Karpas-422 (cell line): ENCODE measurements around the gene NAV2. TPM values are rescaled to one million over a fixed set of nuclear protein-coding genes. Genes with fewer than 3 reads are reported as not detected.

ENCODE experiments used
- DNase-seq: peaks from one replicate; pipeline ENCODE4 v3.0.0-alpha.2; 2015
- H2AFZ ChIP-seq: fragments of 200-600 bp; sonication (generic); 2 replicates; pipeline ENCODE4 v1.6.1; 2014; ENCODE audit warnings: antibody characterized with exemption, low read length, mixed read lengths
- H3K27ac ChIP-seq: fragments of 200-600 bp; sonication (generic); 2 replicates; pipeline ENCODE4 v1.5.1; 2014; ENCODE audit warnings: mild to moderate bottlenecking, low read length, moderate library complexity
- H3K27me3 ChIP-seq: fragments of 200-600 bp; sonication (generic); 2 replicates; pipeline ENCODE4 v1.6.1; 2014; ENCODE audit warnings: low read length, mixed read lengths
- H3K36me3 ChIP-seq: fragments of 200-600 bp; sonication (generic); 2 replicates; pipeline ENCODE4 v1.6.1; 2014; ENCODE audit warnings: low read length, mixed read lengths; ENCODE audit not compliant: insufficient read depth
- H3K4me1 ChIP-seq: fragments of 200-600 bp; sonication (generic); 2 replicates; pipeline ENCODE4 v1.6.1; 2014; ENCODE audit warnings: mild to moderate bottlenecking, low read length, mixed read lengths
- H3K4me2 ChIP-seq: fragments of 200-600 bp; sonication (generic); 2 replicates; pipeline ENCODE4 v1.6.1; 2014; ENCODE audit warnings: low read length, low read depth, mild to moderate bottlenecking; ENCODE audit not compliant: poor library complexity, severe bottlenecking
- H3K4me3 ChIP-seq: fragments of 200-600 bp; sonication (generic); 2 replicates; pipeline ENCODE4 v1.5.1; 2014; ENCODE audit warnings: mild to moderate bottlenecking, antibody characterized with exemption, low read length, mixed read lengths
- H3K79me2 ChIP-seq: fragments of 200-600 bp; sonication (generic); 2 replicates; pipeline ENCODE4 v1.6.1; 2014; ENCODE audit warnings: mild to moderate bottlenecking, low read length, mixed read lengths
- H3K9ac ChIP-seq: fragments of 200-600 bp; sonication (generic); 2 replicates; pipeline ENCODE4 v1.6.0; 2014; ENCODE audit warnings: low read length
- H3K9me2 ChIP-seq: fragments of 200-600 bp; sonication (generic), shearing (Covaris generic); replicated peaks from 2 replicates; pipeline ENCODE4 v1.6.0; 2014; ENCODE audit warnings: mild to moderate bottlenecking, low read length, moderate library complexity; ENCODE audit not compliant: insufficient read depth
- H3K9me3 ChIP-seq: fragments of 300-700, 200-600 bp; sonication (generic); 2 replicates; pipeline ENCODE4 v1.6.1; 2014; ENCODE audit warnings: low read length, mixed read lengths
- H4K20me1 ChIP-seq: fragments of 200-600 bp; sonication (generic); 2 replicates; pipeline ENCODE4 v1.6.1; 2014; ENCODE audit warnings: mild to moderate bottlenecking, antibody characterized with exemption, low read length, low read depth; ENCODE audit not compliant: insufficient read depth
- total RNA-seq: library from RNA; depleted of rRNA; stranded (reverse); fragments of >200 nt; shearing (Covaris generic); gene quantifications from 2 replicates; pipeline ENCODE4 v1.2.3, GENCODE V29; 2014; ENCODE audit warnings: low replicate concordance

NAV2 gene
- total RNA-seq, 1 experiment from 2014 or later: not detected

- H3K4me1 ChIP-seq: no peaks in the 10 kb centered on the region
- H3K4me2 ChIP-seq: no peak overlapping the region
- no peaks in the 10 kb centered on the region for H3K79me2 ChIP-seq
- H3K9me3 ChIP-seq: no peaks in the 10 kb centered on the region
- H3K4me3 ChIP-seq: no peak overlapping the region
- no peaks in the 10 kb centered on the region for H3K9me2 ChIP-seq
- H3K36me3 ChIP-seq: no peaks in the 10 kb centered on the region
- no peak overlapping the region for H2AFZ ChIP-seq
- H3K27ac ChIP-seq: no peak overlapping the region
- no peaks in the 10 kb centered on the region for H3K27me3 ChIP-seq
- no peak for DNase-seq
- no peak overlapping the region for H3K9ac ChIP-seq
- no peaks in the 10 kb centered on the region for H4K20me1 ChIP-seq
These were observed 198.3 kb downstream of the NAV2 start for GRCh38 chr11:19910931-19911330.

GRCh38 chr11:19912115-19912957 lies 199.7 kb downstream of the NAV2 start:
- Histone ChIP-seq H3K36me3 (no peaks in the 10 kb centered on the region), H3K27me3 (no peaks in the 10 kb centered on the region), H3K79me2 (no peaks in the 10 kb centered on the region), H4K20me1 (no peaks in the 10 kb centered on the region), H3K4me1 (no peaks in the 10 kb centered on the region), H3K4me2 (no peak overlapping the region), H2AFZ (no peak overlapping the region), H3K4me3 (no peak overlapping the region), H3K9ac (no peak overlapping the region), H3K9me2 (no peaks in the 10 kb centered on the region), H3K9me3 (no peaks in the 10 kb centered on the region), H3K27ac (no peak overlapping the region)
- DNase-seq: no peak

DNA sequence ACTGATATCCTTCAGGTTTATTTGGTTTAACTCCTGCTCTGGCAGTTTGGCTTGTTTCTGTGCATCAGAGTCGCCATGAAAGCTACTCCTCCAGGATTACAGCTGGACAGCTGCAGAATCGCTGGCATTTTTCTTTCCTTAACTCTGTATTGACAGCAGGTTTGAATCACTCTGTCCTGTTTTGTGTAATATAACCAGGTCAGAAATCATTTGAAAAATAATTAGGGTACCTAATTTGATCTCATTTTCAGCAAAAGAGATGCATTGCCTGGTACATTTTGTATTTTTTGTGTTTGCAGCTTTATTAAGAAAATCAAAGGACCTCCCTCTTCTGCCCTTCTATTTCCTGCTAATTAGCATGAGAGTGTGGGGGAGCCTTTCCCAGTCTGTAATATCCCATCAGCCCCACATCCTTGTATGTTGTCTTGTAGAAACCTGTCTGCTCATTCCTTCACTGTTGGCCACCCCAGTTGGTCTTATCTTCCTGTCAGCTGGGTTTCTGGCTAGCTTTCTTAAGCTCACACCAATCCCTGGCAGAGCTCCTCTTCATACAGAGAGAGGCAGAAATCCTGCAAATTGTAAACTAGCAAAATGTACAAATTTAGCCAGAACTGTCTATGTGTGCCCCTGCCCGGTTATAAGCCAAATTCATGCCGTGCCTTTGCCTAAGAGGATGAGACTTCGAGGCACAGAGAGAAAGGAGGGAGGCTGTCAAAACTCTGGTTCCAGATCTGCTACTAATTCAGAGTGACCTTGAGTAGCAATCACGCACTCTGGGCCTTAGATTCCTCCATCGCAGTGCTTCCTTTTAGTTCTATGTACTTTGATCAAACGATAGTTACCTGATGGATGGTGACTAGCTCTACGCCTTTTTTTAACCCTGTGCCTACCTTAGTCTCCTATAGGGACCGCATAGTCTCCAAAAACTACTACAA lies 200.6 kb downstream of the NAV2 start:
- H3K9ac ChIP-seq: no peak overlapping the region

DNA sequence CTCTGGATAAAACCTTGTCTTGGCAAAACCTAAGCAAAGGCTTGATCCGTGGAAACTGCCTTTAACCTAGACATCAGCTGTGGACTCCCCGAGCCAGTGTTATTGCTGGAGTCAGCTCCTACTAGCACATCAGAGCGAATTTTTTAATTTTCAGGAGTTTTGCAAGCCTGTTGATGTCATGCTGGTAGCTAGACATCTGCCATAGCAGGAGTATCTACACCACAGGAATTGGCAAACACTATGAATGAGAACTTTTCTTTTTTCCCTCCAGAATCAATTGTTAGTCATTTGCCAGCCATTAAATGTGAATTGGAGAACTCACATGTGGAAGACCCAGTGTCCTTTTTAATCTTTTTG lies 201.2 kb downstream of the NAV2 start:
- no peak overlapping the region for H3K4me3 ChIP-seq
- no peak overlapping the region for H3K27ac ChIP-seq
- H3K79me2 ChIP-seq: no peaks in the 10 kb centered on the region
- H2AFZ ChIP-seq: no peak overlapping the region
- no peaks in the 10 kb centered on the region for H3K9me2 ChIP-seq
- H3K27me3 ChIP-seq: no peaks in the 10 kb centered on the region
- no peaks in the 10 kb centered on the region for H3K4me1 ChIP-seq
- H3K4me2 ChIP-seq: no peak overlapping the region
- H3K9me3 ChIP-seq: no peaks in the 10 kb centered on the region
- no peak overlapping the region for H3K9ac ChIP-seq
- H3K36me3 ChIP-seq: no peaks in the 10 kb centered on the region
- DNase-seq: no peak
- no peaks in the 10 kb centered on the region for H4K20me1 ChIP-seq

More for the DNA sequence above, 200.6 kb downstream of the NAV2 start:
- no peaks in the 10 kb centered on the region for H3K9me3 ChIP-seq
- H3K79me2 ChIP-seq: no peaks in the 10 kb centered on the region
- no peak overlapping the region for H3K4me3 ChIP-seq
- no peaks in the 10 kb centered on the region for H4K20me1 ChIP-seq
- no peak for DNase-seq
- no peak overlapping the region for H3K27ac ChIP-seq
- H3K9me2 ChIP-seq: no peaks in the 10 kb centered on the region
- H3K36me3 ChIP-seq: no peaks in the 10 kb centered on the region
- H3K4me2 ChIP-seq: no peak overlapping the region
- H2AFZ ChIP-seq: no peak overlapping the region
- no peaks in the 10 kb centered on the region for H3K4me1 ChIP-seq
- no peaks in the 10 kb centered on the region for H3K27me3 ChIP-seq

DNA sequence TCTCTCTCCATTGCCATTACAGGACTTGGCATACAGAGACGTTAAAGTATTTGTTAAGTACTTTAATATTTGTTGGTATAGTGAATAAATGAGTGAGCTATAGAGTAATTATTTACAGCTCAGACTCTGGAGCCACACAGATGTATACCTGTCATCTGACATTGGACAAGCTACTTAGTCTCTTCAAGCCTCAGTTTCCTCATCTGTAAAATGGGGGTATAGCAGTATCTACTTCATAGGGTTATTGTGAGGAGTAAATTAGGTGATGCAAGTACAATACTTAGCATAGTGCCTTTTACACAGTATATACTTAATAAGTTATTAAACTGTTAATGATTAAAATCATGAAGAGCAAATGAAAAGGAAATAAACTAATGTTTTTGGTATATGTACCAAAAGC lies 203.2 kb downstream of the NAV2 start:
- Histone ChIP-seq H2AFZ (no peak overlapping the region), H3K4me2 (no peak overlapping the region), H3K9me3 (no peaks in the 10 kb centered on the region), H3K9me2 (no peaks in the 10 kb centered on the region), H3K36me3 (no peaks in the 10 kb centered on the region), H3K27ac (no peak overlapping the region), H3K79me2 (no peaks in the 10 kb centered on the region), H4K20me1 (no peaks in the 10 kb centered on the region), H3K27me3 (no peaks in the 10 kb centered on the region), H3K9ac (no peak overlapping the region), H3K4me1 (no peaks in the 10 kb centered on the region), H3K4me3 (no peak overlapping the region)
- no peak for DNase-seq

DNA sequence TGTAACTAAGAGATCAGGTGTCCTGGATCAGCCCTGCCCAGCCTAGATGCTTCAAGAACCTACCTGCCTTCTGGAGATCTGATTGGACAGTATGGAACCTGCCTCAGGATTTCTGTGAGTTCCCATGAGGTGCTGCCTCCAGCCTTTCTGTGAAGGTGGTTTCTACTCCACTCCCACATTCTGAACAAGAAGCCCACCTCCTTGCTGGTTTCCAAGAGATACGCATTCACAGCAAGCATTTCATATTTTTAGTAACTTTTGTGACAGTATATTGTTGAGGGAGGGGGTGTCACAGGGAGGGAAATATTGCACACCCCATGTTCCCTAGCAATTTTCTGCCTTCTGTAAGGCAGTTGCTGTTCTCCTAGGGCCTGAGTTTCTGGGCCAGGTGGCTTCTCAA lies 204.4 kb downstream of the NAV2 start:
- Histone ChIP-seq H3K9me3 (no peaks in the 10 kb centered on the region), H3K9me2 (no peaks in the 10 kb centered on the region), H3K4me1 (no peaks in the 10 kb centered on the region), H3K36me3 (no peaks in the 10 kb centered on the region), H2AFZ (no peak overlapping the region), H3K9ac (no peak overlapping the region), H3K27me3 (no peaks in the 10 kb centered on the region), H4K20me1 (no peaks in the 10 kb centered on the region), H3K4me2 (no peak overlapping the region), H3K79me2 (no peaks in the 10 kb centered on the region), H3K4me3 (no peak overlapping the region), H3K27ac (no peak overlapping the region)
- DNase-seq: no peak

GRCh38 chr11:19918302-19919049 lies 205.8 kb downstream of the NAV2 start:
- H3K36me3 ChIP-seq: no peaks in the 10 kb centered on the region
- H3K4me3 ChIP-seq: no peak overlapping the region
- H3K4me1 ChIP-seq: no peaks in the 10 kb centered on the region
- no peaks in the 10 kb centered on the region for H4K20me1 ChIP-seq
- H3K9me3 ChIP-seq: no peaks in the 10 kb centered on the region
- H3K27me3 ChIP-seq: no peaks in the 10 kb centered on the region
- no peak for DNase-seq
- no peaks in the 10 kb centered on the region for H3K9me2 ChIP-seq
- H3K27ac ChIP-seq: no peak overlapping the region
- H3K9ac ChIP-seq: no peak overlapping the region
- H3K4me2 ChIP-seq: no peak overlapping the region
- no peaks in the 10 kb centered on the region for H3K79me2 ChIP-seq
- H2AFZ ChIP-seq: no peak overlapping the region
